SK-N-MC (cell line): ENCODE data around the gene SLC5A10.
"Not testable (repeated sequence)": the region's sequence is repeated elsewhere in the genome, so short reads cannot be mapped to it uniquely, and the experiment has no call there.

Source experiments
- EZH2 ChIP-seq: fragments of 200-600 bp; sonication (generic); IDR thresholded peaks from one replicate; pipeline ENCODE4 v1.6.1; 2017; ENCODE audit warnings: antibody characterized with exemption
- POLR2AphosphoS5 ChIP-seq: IDR thresholded peaks from 2 replicates; pipeline ENCODE4 v1.6.1; 2012; ENCODE audit warnings: mild to moderate bottlenecking, low read depth, low read length, borderline replicate concordance

GRCh38 chr17:19031729-19032128 lies 79.8 kb downstream of the SLC5A10 start:
- not testable (repeated sequence) for TF ChIP-seq POLR2AphosphoS5, EZH2
